ENCODE results near the gene SNTB2. TPM values are rescaled to one million over a fixed set of nuclear protein-coding genes. Genes with fewer than 3 reads are reported as not detected.

SNTB2 gene
- total RNA-seq, 1 experiment from 2014 or later = 20.2 TPM

GRCh38 chr16:69209735-69210134, 22.8 kb downstream of the SNTB2 start:
- H3K27me3 Mint-ChIP-seq (ENCODE audit: low read depth) = no peaks in the 10 kb centered on the region
- Histone ChIP-seq H3K23me2 (ENCODE audit: insufficient read length, low read depth, low read length, poor library complexity, severe bottlenecking) (no peaks in the 10 kb centered on the region), H3K18ac (ENCODE audit: insufficient read length, low read depth, low read length) (no peak overlapping the region), H3K4me2 (ENCODE audit: insufficient read depth, insufficient read length, low read length) (no peak overlapping the region), H3K4ac (ENCODE audit: low read depth, low read length) (no peak overlapping the region), H3K23ac (ENCODE audit: insufficient read length, low read depth, low read length) (no peak overlapping the region), H2AK5ac (ENCODE audit: insufficient read length, low read length) (no peak overlapping the region), H3K56ac (ENCODE audit: insufficient read length, low read depth, low read length) (no peak overlapping the region), H4K8ac (replicated peaks; ENCODE audit: insufficient read length, low read depth, low read length) (no peak overlapping the region), H3K79me2 (ENCODE audit: insufficient read depth, low read length) (no peaks in the 10 kb centered on the region; the same call in 1 of the 2 replicates), H3T11ph (ENCODE audit: low read length) (no peak overlapping the region), H4K91ac (ENCODE audit: insufficient read length, low read depth, low read length) (no peak overlapping the region), H3K79me1 (ENCODE audit: insufficient read depth, low read depth, low read length, poor library complexity, severe bottlenecking) (peaks cover 5% of the 10 kb centered on the region), H2AFZ (ENCODE audit: low read length) (no peak overlapping the region), H2BK12ac (ENCODE audit: insufficient read length, low read depth, low read length) (no peak overlapping the region), H4K5ac (ENCODE audit: insufficient read length, low read depth, low read length) (no peak overlapping the region), H2BK20ac (ENCODE audit: low read depth, low read length, poor library complexity, severe bottlenecking) (no peak overlapping the region), H3K4me1 (ENCODE audit: insufficient read depth, low read length) (no peaks in the 10 kb centered on the region), H4K20me1 (ENCODE audit: control insufficient read depth, insufficient read depth, insufficient read length) (no peaks in the 10 kb centered on the region), H2BK15ac (ENCODE audit: low read depth, low read length) (no peak overlapping the region), H3K27me3 (ENCODE audit: insufficient read depth, low read length) (no peaks in the 10 kb centered on the region), H3K27ac (ENCODE audit: insufficient read length, low read depth, low read length) (no peak overlapping the region), H3K9ac (ENCODE audit: extremely low read depth, insufficient read length, low read length) (no peak overlapping the region), H2BK120ac (ENCODE audit: low read depth, low read length, poor library complexity, severe bottlenecking) (no peak overlapping the region), H3K14ac (ENCODE audit: insufficient read depth, low read length) (no peak overlapping the region), H3K9me3 (ENCODE audit: control insufficient read depth, low read depth, low read length) (no peaks in the 10 kb centered on the region), H2BK5ac (ENCODE audit: insufficient read length, low read length) (no peak overlapping the region)
- H3K4me3 Mint-ChIP-seq = no peak overlapping the region
- no CpG with 5 or more reads among the region's 4 CpGs for WGBS (ENCODE audit: extremely low coverage, insufficient read length, low lambda C conversion rate)
- no peaks in the 10 kb centered on the region for H3K4me1 Mint-ChIP-seq
- H3K36me3 Mint-ChIP-seq (ENCODE audit: insufficient read depth in 1 of 3, low read depth in 3 of 3) = no peaks in the 10 kb centered on the region; a peak in 1 of 7 replicates
- H3K27ac Mint-ChIP-seq = no peak overlapping the region
- no peaks in the 10 kb centered on the region for H3K9me3 Mint-ChIP-seq
- DNase-seq = no peak
- TF ChIP-seq CTCF (conservative IDR thresholded peaks at IDR 0.05) = no peak
